Stimulated activated naive CD8-positive, alpha-beta T cell treated with anti-CD3 and anti-CD28 coated beads, Interleukin-15, Interleukin-2, amounts not matched to agents 100 U/mL and 50 U/mL, for 24 hours (primary cell): ENCODE data around the gene ALDH6A1.

Source experiments
- ATAC-seq: fragments of 150-1000 bp; cut with Tn5 transposase; one replicate; pipeline ENCODE4 v1.10.0; 2021
- DNase-seq: peaks from one replicate; pipeline ENCODE4 v3.0.0; 2021

ALDH6A1 gene

DNA sequence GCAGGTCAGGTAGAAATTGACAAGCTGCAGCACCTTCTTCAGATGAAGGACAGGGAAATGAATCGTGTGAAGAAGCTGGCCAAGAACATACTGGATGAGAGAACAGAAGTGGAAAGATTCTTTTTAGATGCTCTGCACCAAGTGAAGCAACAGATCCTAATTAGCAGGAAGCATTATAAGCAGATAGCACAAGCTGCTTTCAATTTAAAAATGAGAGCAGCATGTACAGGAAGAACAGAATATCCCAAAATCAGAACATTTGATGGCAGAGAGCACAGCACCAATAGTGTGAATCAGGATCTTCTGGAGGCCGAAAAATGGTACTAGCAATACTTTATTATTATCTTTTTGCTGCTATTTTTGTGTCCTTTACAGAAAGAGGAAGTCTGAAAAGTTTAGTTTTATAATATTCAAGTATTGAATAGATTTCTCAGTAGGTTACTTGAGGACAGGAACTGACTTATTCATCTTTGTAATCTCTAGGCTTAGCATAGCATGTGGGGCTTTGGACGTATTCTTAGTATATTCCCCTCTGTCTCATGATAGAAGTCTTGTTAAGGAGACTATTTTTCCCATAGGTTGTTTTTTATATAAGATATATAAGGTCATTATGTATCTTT, 34.3 kb downstream of the ALDH6A1 start:
- DNase-seq (no peak), ATAC-seq (no peak)

DNA sequence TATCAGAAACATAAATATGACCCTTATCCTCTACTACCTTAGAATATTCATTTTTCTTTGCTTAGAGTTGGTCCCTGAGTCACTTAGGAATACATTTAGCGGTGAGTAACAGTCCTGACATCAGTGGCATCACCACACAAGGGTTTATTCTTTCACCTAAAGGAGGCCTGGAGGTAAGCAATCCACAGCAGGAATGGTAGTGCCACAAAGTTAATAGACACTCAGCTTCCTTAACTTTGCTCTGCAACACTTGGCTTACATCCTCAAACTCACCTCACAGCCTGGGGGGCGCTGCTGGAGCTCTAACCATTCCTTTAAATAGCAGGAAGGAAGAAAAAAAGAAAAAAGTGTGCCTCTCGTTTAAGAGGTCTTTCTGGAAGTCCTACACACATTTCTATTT, 36.0 kb downstream of the ALDH6A1 start:
- DNase-seq (no peak), ATAC-seq (no peak)

DNA sequence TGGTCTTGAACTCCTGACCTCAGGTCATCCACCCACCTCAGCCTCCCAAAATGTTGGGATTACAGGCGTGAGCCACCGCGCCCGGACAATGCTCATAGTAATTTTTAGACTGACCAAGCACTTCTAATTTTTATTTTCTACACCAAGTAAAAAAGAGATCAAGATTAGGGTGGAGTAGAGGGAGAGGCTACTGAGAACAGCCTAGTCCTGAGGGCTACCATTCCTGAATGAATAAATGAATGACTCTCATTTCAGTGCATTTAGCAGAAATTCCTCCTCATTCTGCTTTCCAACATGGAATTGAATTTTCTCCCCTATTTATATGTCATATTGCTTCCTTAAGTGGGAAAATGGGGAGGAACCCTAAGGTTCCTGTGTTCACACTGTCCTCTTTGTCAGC, 38.7 kb downstream of the ALDH6A1 start:
- no peak for ATAC-seq

DNA sequence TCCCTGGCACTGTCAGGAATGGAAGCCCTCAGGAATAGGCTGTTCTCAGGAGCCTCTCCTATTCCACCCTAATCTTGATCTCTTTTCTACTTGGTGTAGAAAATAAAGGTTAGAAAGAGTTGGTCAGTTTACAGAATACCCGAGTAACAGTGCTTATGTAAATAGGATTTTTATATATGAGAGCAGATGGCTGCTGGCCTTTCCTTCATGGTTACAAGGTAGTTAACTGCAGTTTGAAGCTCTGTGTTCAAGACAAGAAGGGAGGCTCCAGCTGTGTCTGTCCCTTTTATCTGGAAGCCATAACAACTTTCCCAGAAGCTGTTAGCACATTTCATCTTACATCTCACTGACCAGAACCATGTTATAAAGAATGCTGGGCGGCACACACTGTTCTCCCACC, 42.0 kb downstream of the ALDH6A1 start:
- DNase-seq: no peak

More for the DNA sequence above, 38.7 kb downstream of the ALDH6A1 start:
- DNase-seq: no peak

DNA sequence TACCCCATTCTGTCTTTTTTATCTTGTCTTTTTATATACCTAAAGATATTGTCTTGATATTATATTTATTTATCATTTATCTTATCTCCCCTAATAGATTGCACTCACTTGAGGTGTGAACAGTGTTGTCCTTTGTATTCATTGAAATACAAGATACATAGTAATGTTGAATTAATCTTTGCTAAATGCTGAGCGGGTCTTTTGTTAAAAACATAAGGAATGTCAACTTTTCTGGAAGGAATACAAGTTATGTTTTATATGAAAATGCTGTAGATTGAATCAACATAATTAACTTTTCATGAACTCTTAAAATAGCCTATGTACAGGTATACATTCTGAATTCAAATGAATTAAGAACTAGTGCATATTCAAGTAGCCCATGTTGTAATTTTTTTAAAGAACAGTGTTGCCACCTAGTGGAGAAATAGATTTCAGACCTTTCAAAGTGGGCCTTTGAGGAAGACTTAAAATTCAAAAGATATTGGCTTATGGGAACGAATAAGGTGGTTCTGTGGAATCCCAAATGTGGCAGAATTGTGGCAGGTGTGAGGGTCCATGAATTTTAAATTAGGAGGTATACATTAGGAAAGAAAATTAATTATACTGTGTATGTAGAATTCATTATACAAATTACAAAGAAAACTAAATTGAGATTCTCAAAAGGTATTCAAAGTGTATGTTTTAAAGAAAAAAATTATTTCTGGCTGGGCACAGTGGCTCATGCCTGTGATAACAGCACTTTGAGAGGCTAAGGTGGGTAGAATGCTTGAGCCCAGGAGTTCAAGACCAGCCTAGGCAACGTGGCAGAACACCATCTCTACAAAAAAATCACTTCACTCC, 46.0 kb downstream of the ALDH6A1 start:
- no peak for ATAC-seq

More for the DNA sequence above, 42.0 kb downstream of the ALDH6A1 start:
- ATAC-seq: no peak

DNA sequence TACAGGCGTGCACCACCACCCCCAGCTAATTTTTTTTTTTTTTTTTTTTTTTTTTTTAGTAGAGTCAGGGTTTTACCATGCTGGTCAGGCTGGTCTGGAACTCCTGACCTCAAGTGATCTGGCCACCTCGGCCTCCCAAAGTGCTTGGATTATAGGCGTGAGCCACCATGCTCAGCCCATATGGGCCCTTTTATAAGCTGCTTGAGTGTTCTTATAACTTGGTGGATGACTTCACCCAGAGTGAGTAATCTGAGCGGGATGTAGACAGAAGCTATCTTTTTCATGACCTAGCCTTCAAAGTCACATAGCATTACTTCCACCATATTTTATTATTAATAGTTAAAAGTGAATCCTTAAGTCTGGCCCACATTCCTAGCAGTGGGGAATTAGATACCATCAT, 48.7 kb downstream of the ALDH6A1 start:
- DNase-seq: no peak
- ATAC-seq: no peak

More for the DNA sequence above, 46.0 kb downstream of the ALDH6A1 start:
- DNase-seq: no peak

DNA sequence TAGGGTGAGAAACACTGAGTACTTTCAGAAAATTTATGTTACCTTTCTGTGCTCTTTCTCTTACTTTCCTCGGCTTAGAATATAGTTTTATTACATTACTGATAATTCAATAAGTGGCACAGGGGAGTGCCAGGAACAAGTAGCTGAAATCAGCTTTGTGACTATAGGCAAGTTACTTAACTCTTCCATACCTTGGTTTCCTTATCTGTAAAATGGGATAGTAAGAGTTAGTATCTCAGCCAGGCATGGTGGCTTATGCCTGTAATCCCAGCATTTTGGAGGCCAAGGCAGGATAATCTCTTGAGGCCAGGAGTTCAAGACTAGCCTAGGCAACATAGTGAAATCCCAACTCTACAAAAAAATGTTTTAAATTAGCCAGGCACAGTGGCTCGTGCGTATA, 49.7 kb downstream of the ALDH6A1 start:
- ATAC-seq: no peak

DNA sequence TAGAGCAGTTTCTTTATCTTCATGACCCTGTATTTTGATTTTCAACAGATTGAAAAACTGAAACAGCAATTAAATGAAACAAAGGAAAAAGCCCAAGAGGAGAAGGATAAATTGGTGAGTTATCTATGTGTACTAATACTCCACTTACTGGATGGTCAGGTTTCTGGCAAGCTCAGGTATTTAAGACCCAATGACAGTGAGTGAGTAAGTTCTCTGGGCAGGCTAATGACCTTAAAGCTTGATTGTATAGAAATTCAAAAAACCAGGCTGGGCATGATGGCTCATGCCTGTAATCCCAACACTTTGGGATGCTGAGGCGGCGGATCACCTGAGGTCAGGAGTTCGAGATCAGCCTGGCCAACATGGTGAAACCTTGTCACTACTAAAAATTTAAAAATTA, 55.1 kb downstream of the ALDH6A1 start:
- ATAC-seq: no peak
- DNase-seq: no peak

More for the DNA sequence above, 49.7 kb downstream of the ALDH6A1 start:
- no peak for DNase-seq

DNA sequence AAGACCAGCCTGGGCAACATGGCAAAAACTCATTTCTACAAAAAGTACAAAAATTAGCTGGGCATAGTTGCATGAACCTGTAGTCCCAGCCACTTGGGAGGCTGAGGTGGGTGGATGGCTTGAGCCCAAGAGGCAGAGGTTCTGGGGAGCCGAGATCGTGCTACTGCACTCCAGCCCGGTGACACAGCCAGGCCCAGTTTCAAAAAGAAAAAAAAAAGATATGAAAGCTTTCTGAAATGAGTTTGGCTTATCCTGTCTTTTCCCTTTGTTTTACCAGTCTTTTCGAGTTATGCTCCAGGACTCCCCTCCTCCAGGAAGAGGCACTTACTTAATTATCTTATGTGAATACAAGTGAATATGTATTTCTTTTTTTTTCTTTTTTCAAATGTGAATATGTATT, 61.9 kb downstream of the ALDH6A1 start:
- ATAC-seq (no peak), DNase-seq (no peak)

DNA sequence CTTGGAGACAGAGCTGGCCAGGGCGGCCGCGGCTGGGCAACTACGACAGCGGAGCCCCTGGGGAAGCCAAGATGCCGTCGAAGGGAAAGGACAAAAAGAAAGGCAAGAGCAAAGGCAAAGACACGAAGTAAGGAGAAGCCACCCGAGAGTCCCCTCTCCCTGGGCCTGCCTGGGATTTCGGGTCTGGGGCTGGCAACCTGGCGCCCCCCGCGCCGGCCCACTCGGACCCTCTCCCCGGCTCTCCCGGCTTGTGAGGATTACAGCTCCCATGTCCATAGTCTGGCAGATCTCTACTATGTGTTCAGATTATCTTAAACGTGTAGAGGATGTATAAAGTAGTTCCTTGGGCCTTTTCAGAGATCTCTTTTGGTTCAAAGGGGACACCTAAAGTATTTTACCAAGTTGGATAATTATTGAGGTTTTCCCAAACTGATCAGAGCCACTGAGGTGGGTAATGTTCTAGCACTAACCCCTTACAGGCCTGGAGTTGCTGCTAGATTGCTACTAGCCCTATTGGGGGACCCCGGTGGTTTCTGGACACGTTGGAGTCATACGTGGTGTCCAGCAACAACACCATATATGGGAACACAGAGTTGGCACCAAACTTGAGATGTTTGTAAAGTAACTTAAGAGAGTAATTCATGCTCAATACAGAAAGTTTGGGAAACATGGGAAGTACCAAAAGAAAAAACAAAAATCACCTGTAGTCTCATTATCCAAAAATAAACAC, 64.7 kb downstream of the ALDH6A1 start:
- ATAC-seq (no peak), DNase-seq (no peak)

DNA sequence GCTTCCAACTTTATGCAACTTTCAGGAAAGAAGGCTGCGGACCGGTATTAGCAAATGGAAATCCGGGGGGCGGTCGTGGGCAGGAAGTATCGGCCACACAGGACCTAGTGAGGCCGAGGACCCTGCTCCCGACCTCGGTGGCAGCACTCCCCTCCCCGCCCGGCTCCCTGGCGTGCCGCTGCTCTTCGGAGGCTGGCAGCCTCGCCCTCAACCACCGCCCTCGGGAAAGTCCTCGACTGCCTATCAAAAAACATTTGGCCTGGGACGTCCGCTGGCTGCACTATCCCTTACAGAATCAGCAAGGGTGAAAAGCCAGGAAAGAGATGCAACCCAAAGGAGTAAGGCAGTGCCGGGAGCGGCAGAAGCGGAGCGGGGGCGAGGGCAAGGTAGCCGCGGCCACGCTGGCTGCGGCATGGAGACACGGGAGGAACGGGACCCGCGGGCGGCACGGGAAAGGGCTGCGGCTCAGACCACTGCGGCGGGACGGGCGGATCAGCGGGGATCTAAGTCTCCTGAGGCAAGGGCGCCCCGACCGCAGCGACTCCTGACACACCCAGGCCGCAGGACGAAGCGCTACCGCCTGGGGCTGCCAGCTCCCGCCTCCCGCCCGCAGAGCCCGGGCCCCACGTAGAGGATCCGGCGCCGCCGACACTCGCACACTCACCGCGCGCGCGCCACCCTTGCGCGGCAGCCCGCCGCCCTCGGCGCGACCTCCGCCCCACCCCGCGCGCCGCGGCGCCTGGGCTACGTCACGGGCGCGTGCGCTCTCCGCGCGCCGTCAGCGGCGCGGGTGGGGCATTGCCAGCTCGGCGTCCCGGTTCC, 65.5 kb downstream of the ALDH6A1 start, which contains the start of the genes BBOF1 and ENTPD5:
Gene BBOF1 (plus strand): TSS at position 764 of the 822 bp plus-strand sequence. CDS start 130 bp downstream, outside the sequence.
Gene ENTPD5 (minus strand): TSS at position 703 of the 822 bp plus-strand sequence. CDS start 31,186 bp downstream, outside the sequence.
- peak; percentile 97 for ATAC-seq
- DNase-seq: peak; percentile 86

DNA sequence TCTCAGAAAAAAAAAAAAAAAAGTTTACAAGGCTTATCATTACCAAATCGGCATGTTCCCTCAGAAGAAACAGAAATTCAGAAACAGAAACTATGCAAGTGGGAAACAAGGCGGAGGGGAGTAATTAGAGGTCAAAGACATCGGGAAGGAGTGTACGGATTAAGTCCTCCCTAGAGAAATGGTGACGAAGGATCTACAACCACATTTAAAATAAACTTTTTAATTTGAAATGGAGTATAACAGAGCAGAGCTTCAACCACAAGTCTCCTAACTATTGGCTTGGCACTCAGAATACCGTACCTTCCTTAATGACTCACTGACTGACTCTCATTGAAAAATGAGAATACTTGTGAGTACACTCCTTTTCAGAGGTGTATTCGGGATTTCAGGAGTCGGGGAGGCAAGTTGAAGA, 66.1 kb downstream of the ALDH6A1 start:
- DNase-seq (no peak), ATAC-seq (peak; percentile 31)

DNA sequence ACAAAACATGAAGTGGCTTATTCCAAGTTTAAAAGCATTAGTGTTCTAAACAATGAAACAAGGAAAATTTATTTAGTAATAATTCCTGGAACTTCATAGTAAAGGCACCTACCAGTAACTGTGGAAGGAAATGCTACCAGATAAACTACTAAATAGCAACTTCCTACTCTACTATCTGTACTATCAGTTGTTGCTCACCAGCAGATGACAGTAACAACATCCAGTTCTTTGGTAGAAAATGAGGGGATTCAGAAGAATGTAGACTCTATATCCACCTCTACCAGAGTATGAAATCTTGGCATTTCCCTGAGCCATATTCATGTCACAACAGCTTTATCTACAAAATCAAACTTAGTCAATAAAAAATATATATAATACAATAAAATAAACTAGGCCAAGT, 68.3 kb downstream of the ALDH6A1 start:
- DNase-seq (no peak), ATAC-seq (no peak)

DNA sequence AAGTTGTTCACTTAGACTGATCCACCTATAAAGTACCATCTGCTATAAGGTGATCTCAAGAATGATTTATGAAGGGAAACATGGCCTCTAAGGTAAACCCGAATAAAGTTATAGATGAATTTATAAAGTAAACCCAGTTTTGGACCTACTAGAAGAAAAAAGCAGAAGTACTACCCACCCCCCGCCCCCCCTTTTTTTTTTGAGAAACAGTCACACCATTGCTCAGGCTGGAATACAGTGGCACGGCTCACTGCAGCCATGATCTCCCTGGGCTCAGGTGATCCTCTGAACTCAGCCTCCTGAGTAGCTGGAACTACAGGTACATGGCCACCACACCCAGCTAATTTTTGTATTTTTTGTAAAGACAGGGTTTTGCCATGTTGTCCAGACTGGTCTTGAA, 69.1 kb downstream of the ALDH6A1 start:
- DNase-seq: no peak
- ATAC-seq: no peak

DNA sequence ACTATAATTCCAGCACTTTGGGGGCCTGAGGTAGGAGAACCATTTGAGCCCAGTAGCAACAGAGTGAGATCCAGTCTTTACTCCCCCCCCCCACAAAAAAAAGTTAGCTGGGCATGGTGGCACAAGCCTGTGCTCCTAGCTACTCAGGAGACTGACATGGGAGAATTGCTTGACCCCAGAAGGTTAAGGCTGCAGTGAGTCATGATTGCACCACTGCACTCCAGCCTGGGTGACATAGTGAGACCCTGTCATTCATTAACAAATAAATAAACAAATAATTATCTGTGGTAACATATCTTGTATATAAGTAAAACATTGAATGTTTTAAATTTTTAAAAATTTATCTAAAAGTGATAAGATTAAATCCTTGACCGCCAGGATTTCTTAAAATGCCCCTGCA, 70.0 kb downstream of the ALDH6A1 start:
- ATAC-seq: no peak
- no peak for DNase-seq

DNA sequence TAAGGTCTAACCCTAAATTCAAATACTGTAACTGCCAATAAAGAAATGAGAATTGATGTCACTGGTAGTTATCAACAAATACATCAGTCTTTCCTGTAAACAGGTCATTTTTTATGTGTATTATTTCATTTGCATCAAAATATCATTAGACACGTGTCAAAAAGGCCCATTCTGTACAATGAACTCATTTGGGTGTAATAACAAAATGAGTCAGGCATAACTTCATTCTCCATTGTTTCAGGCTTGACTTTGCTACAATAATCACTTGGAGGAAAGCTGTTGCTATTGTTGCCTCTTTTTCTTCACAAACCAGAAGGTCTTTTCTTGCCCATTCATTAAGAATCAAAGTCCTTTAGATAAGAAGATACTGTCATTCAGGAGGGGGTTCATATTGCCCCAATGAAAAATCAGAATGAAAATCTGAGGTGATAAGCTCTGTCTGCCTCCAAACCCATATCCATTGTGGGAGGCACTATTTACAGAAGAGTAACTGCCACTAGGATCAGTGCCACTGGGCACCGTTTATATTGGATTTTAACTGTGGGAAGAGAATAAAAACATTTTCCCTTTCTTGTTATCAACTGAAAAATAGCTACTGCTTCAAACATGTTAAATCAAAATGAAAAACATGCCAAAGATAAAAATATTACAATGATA, 75.3 kb downstream of the ALDH6A1 start:
- no peak for DNase-seq
- no peak for ATAC-seq
